Transverse colon (tissue), 3 donors: ENCODE data around the gene ANXA6.

Experiments used
- EP300 ChIP-seq: sonication (generic); formaldehyde crosslinking; IDR thresholded peaks from one replicate; pipeline ENCODE4 v1.6.1; 2017; ENCODE audit warnings: antibody characterized with exemption, low read depth
- POLR2A ChIP-seq: fragments of 450-650 bp; IDR thresholded peaks from one replicate; pipeline ENCODE4 v1.6.1; 2016; ENCODE audit warnings: antibody characterized with exemption, mild to moderate bottlenecking, moderate library complexity
- POLR2AphosphoS5 ChIP-seq, 3 donors: sonication (generic); formaldehyde crosslinking; IDR thresholded peaks; one replicate each; pipeline ENCODE4 v1.6.1; 2016; ENCODE audit warnings: antibody characterized with exemption in 3 of 3

GRCh38 chr5:151202381-151203139 lies 45.0 kb upstream of the ANXA6 start:
- TF ChIP-seq POLR2A (no peak), POLR2AphosphoS5 (IDR thresholded peaks at IDR 0.05) (no peak), EP300 (no peak)
